Mesenchymal stem cell (in vitro differentiated cells and primary cell): ENCODE data around the gene KLF5.

ENCODE experiments used
- DNase-seq: peaks from one replicate; pipeline ENCODE4 v3.0.0-alpha.2; 2013
- H2AFZ ChIP-seq: one replicate; pipeline ENCODE4 v1.6.1; 2013; ENCODE audit warnings: low read depth, mild to moderate bottlenecking, control low read depth, inconsistent platforms, low read length, moderate library complexity
- H2AK5ac ChIP-seq: 2 replicates; pipeline ENCODE4 v1.6.1; 2013; ENCODE audit warnings: low read length, moderate library complexity, mild to moderate bottlenecking, inconsistent platforms; ENCODE audit not compliant: severe bottlenecking
- H2BK120ac ChIP-seq: one replicate; pipeline ENCODE4 v1.6.1; 2013; ENCODE audit warnings: low read depth, mild to moderate bottlenecking, inconsistent platforms, low read length, moderate library complexity
- H2BK12ac ChIP-seq, 2 experiments: one replicate each; pipeline ENCODE4 v1.6.1; 2013; ENCODE audit warnings: inconsistent platforms in 2 of 2, low read length in 2 of 2, mild to moderate bottlenecking in 2 of 2, moderate library complexity in 2 of 2, control low read depth in 1 of 2
- H2BK15ac ChIP-seq: one replicate; pipeline ENCODE4 v1.6.1; 2013; ENCODE audit warnings: mild to moderate bottlenecking, low read depth, inconsistent platforms; ENCODE audit not compliant: poor library complexity, severe bottlenecking
- H2BK5ac ChIP-seq: 2 replicates; pipeline ENCODE4 v1.6.1; 2013; ENCODE audit warnings: low read depth, mild to moderate bottlenecking, low read length, control low read depth, inconsistent platforms; ENCODE audit not compliant: poor library complexity, severe bottlenecking
- H3K14ac ChIP-seq, 2 experiments: one replicate each; pipeline ENCODE4 v1.6.1; 2013; ENCODE audit warnings: inconsistent platforms in 2 of 2, low read length in 2 of 2, control low read depth in 1 of 2, mild to moderate bottlenecking in 1 of 2, moderate library complexity in 1 of 2
- H3K18ac ChIP-seq, 2 experiments: one replicate each; pipeline ENCODE4 v1.6.1; 2013; ENCODE audit warnings: inconsistent platforms in 2 of 2, low read length in 2 of 2, control low read depth in 1 of 2, low read depth in 1 of 2, mild to moderate bottlenecking in 1 of 2
- H3K23ac ChIP-seq, 2 experiments: one replicate each; pipeline ENCODE4 v1.6.1; 2013; ENCODE audit warnings: inconsistent platforms in 2 of 2, low read length in 2 of 2, mild to moderate bottlenecking in 2 of 2, moderate library complexity in 2 of 2, control low read depth in 1 of 2
- H3K27ac ChIP-seq: 2 replicates; pipeline ENCODE4 v1.5.1; 2013; ENCODE audit warnings: mild to moderate bottlenecking, moderate library complexity, low read length, control low read depth, inconsistent platforms; ENCODE audit not compliant: poor library complexity, severe bottlenecking
- H3K27me3 ChIP-seq, 2 experiments: 2 replicates each; pipeline versions ENCODE4 v1.6.1 to v1.7.0; 2013; ENCODE audit warnings: low read length in 2 of 2, mild to moderate bottlenecking in 2 of 2, moderate library complexity in 2 of 2, control low read depth in 1 of 2, inconsistent platforms in 1 of 2; ENCODE audit not compliant: control insufficient read depth in 1 of 2, insufficient read depth in 1 of 2
- H3K36me3 ChIP-seq, 2 experiments: 2 replicates each; pipeline versions ENCODE4 v1.6.1 to v1.7.0; 2013; ENCODE audit warnings: low read length in 2 of 2, control low read depth in 1 of 2, inconsistent platforms in 1 of 2, low read depth in 1 of 2, mild to moderate bottlenecking in 1 of 2; ENCODE audit not compliant: insufficient read depth in 2 of 2, control insufficient read depth in 1 of 2
- H3K4ac ChIP-seq, 2 experiments: one replicate each; pipeline ENCODE4 v1.6.1; 2013; ENCODE audit warnings: inconsistent platforms in 2 of 2, low read length in 2 of 2, mild to moderate bottlenecking in 2 of 2, moderate library complexity in 2 of 2, control low read depth in 1 of 2, low read depth in 1 of 2
- H3K4me1 ChIP-seq: 2 replicates; pipeline ENCODE4 v1.6.1; 2013; ENCODE audit warnings: low read depth, low read length, control low read depth; ENCODE audit not compliant: control insufficient read depth, insufficient read depth
- H3K4me2 ChIP-seq: 2 replicates; pipeline ENCODE4 v1.6.1; 2013; ENCODE audit warnings: low read length, mild to moderate bottlenecking, inconsistent platforms; ENCODE audit not compliant: poor library complexity, severe bottlenecking
- H3K4me3 ChIP-seq, 2 experiments: 2 replicates each; pipeline versions ENCODE4 v1.5.1 to v1.7.0; 2013; ENCODE audit warnings: low read length in 2 of 2, mild to moderate bottlenecking in 2 of 2, control low read depth in 1 of 2, low read depth in 1 of 2; ENCODE audit not compliant: insufficient read depth in 1 of 2
- H3K79me1 ChIP-seq: replicated peaks from 2 replicates; pipeline ENCODE4 v1.6.1; 2013; ENCODE audit warnings: mild to moderate bottlenecking, control low read depth, low read length, inconsistent platforms; ENCODE audit not compliant: poor library complexity, severe bottlenecking
- H3K9ac ChIP-seq: 2 replicates; pipeline ENCODE4 v1.7.0; 2013; ENCODE audit warnings: mild to moderate bottlenecking, low read length, moderate library complexity
- H3K9me3 ChIP-seq: 2 replicates; pipeline ENCODE4 v1.7.0; 2013; ENCODE audit warnings: mild to moderate bottlenecking, low read length; ENCODE audit not compliant: control insufficient read depth
- H4K8ac ChIP-seq: one replicate; pipeline ENCODE4 v1.6.1; 2013; ENCODE audit warnings: inconsistent platforms, mild to moderate bottlenecking, low read length, moderate library complexity
- H4K91ac ChIP-seq: one replicate; pipeline ENCODE4 v1.6.1; 2013; ENCODE audit warnings: mild to moderate bottlenecking, low read length, inconsistent platforms
- WGBS: methylation state at CpG from one replicate; pipeline ENCODE4 v1.1.7; 2013; ENCODE audit warnings: mixed read lengths; 5-methylcytosine and 5-hydroxymethylcytosine counted together

KLF5 gene

DNA sequence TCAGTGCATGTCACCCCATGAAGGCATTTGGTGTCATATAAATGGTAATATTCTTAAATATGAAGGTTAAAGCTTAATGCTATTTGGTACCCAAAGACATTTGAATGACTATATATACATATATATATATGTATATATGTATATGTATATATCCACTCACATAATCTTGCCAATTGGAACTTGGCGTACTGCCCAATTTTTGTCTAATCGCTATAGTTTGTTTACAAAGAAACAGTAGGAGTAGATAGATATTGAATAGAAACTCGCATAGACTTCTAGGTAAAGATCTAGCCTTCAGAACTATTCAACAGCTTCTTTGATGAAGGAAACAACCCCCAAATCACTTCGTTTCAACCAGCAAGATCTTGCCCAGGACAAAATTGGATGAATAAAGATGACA, 24.1 kb downstream of the KLF5 start:
- H2AK5ac ChIP-seq: no peak overlapping the region
- no peak overlapping the region for H2BK12ac ChIP-seq
- no peaks in the 10 kb centered on the region for H3K27me3 ChIP-seq
- no peaks in the 10 kb centered on the region for H3K36me3 ChIP-seq
- no peak overlapping the region for H3K4me3 ChIP-seq
- H4K91ac ChIP-seq: no peak overlapping the region
- no peak overlapping the region for H3K18ac ChIP-seq
- H3K27ac ChIP-seq: no peak overlapping the region
- no peaks in the 10 kb centered on the region for H3K9me3 ChIP-seq
- no peak overlapping the region for H2BK5ac ChIP-seq
- no peak overlapping the region for H3K23ac ChIP-seq
- WGBS: 56% methylated on average over 2 of the region's 4 CpGs
- no peak overlapping the region for H2BK120ac ChIP-seq
- no peak overlapping the region for H2AFZ ChIP-seq
- no peak overlapping the region for H3K4ac ChIP-seq
- no peak overlapping the region for H3K9ac ChIP-seq
- H3K79me1 ChIP-seq: no peaks in the 10 kb centered on the region
- no peak overlapping the region for H2BK15ac ChIP-seq
- DNase-seq: no peak
- no peaks in the 10 kb centered on the region for H3K4me1 ChIP-seq
- H4K8ac ChIP-seq: no peak overlapping the region
- no peak overlapping the region for H3K14ac ChIP-seq
- H3K4me2 ChIP-seq: no peak overlapping the region

DNA sequence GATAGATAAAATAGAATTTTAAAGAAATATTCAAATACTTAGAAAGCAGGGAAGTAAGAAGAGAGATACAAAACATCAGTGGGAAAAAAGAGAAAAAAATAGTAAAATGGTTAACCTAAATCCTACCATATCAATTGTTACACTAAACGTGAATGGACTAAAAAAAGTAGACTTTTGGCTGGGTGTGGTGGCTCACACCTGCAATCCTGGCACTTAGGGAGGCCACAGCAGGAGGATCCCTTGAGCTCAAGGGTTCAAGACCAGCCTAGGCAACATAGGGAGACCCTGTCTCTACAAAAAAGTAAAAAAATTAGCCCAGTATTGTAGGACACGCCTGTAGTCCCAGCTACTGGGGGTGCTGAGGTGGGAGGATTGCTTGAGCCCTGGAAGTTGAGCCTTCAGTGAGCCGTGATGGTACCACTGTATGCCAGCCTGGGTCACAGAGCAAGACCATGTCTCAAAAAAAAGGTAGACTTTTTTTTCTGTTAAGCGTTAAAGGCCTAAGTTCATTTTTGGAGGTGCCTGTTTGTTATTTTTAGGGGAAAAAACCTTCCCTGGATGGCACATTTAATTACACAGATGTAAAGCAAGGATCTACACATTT, 29.6 kb downstream of the KLF5 start:
- H4K91ac ChIP-seq: no peak overlapping the region
- no peak overlapping the region for H3K27ac ChIP-seq
- no peaks in the 10 kb centered on the region for H3K4me1 ChIP-seq
- no peak overlapping the region for H2BK5ac ChIP-seq
- DNase-seq: no peak
- no peak overlapping the region for H3K23ac ChIP-seq
- no peaks in the 10 kb centered on the region for H3K27me3 ChIP-seq
- 88% methylated on average over 3 of the region's 4 CpGs for WGBS
- no peak overlapping the region for H3K4ac ChIP-seq
- H2BK120ac ChIP-seq: no peak overlapping the region
- peaks cover 13% of the 10 kb centered on the region for H3K9me3 ChIP-seq
- no peak overlapping the region for H3K18ac ChIP-seq
- no peak overlapping the region for H4K8ac ChIP-seq
- no peak overlapping the region for H2AFZ ChIP-seq
- no peak overlapping the region for H3K4me2 ChIP-seq
- no peak overlapping the region for H2BK15ac ChIP-seq
- no peak overlapping the region for H2BK12ac ChIP-seq
- no peak overlapping the region for H3K4me3 ChIP-seq
- no peak overlapping the region for H3K14ac ChIP-seq
- no peaks in the 10 kb centered on the region for H3K36me3 ChIP-seq
- H3K79me1 ChIP-seq: no peaks in the 10 kb centered on the region
- H2AK5ac ChIP-seq: no peak overlapping the region
- no peak overlapping the region for H3K9ac ChIP-seq

DNA sequence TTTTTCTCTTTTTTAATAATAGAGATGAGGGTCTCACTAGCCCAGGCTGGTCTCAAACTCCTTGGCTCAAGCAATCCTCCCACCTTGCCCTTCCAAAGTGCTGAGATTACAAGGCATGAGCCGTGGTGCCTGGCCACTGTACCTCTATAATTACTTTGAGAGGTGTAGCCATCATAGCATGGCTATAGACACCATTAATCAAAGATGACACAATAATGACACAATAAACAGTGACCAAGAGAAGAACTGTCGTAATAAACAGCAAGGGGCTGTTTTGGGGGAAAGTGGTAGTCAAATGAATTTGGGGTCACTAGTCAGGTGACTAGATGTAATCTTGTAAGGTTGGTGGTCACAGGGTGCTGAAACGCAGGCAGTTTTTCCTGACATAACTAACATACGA, 30.4 kb downstream of the KLF5 start:
- no peak overlapping the region for H2BK12ac ChIP-seq
- H2BK15ac ChIP-seq: peak overlapping the region; percentile 49
- H2AK5ac ChIP-seq: no peak overlapping the region
- no peak overlapping the region for H2BK120ac ChIP-seq
- H4K91ac ChIP-seq: no peak overlapping the region
- no peak overlapping the region for H2AFZ ChIP-seq
- no peaks in the 10 kb centered on the region for H3K36me3 ChIP-seq
- no peaks in the 10 kb centered on the region for H3K4me1 ChIP-seq
- H3K9me3 ChIP-seq: peaks cover 13% of the 10 kb centered on the region
- WGBS: 90% methylated on average over 3 of the region's 4 CpGs
- no peaks in the 10 kb centered on the region for H3K79me1 ChIP-seq
- no peak overlapping the region for H3K27ac ChIP-seq
- no peak overlapping the region for H3K4me2 ChIP-seq
- H2BK5ac ChIP-seq: no peak overlapping the region
- no peak overlapping the region for H3K9ac ChIP-seq
- H3K23ac ChIP-seq: no peak overlapping the region
- no peak overlapping the region for H3K14ac ChIP-seq
- H3K18ac ChIP-seq: no peak overlapping the region
- DNase-seq: no peak
- H3K27me3 ChIP-seq: no peaks in the 10 kb centered on the region
- H4K8ac ChIP-seq: no peak overlapping the region
- H3K4me3 ChIP-seq: no peak overlapping the region
- no peak overlapping the region for H3K4ac ChIP-seq

DNA sequence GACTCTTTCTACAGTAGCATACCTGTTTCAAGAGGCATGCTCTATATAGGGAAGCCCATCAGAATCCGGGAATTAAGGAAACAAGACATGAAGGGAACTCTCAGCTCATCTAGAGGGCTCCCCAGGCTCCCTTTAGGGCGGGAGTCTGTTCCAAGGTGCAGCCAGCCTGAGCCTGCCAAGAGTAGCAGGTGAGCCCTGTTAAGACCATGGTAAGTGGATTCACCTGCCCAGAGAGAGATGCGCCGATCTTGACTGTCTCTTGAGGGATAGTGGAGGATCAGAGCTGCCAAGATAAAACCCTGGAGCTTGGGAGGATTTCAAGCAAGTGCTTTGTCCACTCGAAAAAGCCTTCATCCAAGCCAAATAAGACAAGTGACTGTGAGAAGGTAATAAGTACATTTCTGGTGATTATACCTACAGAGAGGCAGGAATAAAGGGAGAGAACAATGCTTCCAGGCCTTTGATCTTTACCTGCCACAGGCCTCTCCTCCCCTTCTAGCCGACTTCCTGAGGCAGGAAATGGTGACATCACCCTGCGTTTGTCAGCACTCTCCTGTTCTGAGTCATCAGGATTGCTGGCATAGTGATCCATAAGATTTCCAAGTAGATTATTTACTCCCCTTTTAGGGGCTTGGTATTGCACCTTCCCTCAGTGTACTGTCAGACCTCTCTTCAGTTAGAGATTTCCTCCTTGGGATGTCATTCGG, 31.5 kb downstream of the KLF5 start:
- H2AK5ac ChIP-seq: peak overlapping the region; percentile 28

More for the DNA sequence above, 31.5 kb downstream of the KLF5 start:
- Histone ChIP-seq H3K23ac (no peak overlapping the region), H3K27me3 (no peaks in the 10 kb centered on the region), H3K9ac (no peak overlapping the region), H4K8ac (peak overlapping the region; percentile 8), H3K79me1 (no peaks in the 10 kb centered on the region), H3K4me3 (no peak overlapping the region), H3K27ac (peak overlapping the region; percentile 63), H2BK5ac (peak overlapping the region; percentile 48), H3K4me1 (no peaks in the 10 kb centered on the region), H2AFZ (no peak overlapping the region), H3K36me3 (no peaks in the 10 kb centered on the region), H2BK15ac (no peak overlapping the region), H2BK120ac (peak overlapping the region; percentile 9), H3K4ac (no peak overlapping the region), H2BK12ac (peak overlapping the region; percentile 8 to 20), H4K91ac (peak overlapping the region; percentile 44), H3K9me3 (peaks cover 13% of the 10 kb centered on the region), H3K14ac (no peak overlapping the region), H3K4me2 (no peak overlapping the region), H3K18ac (peak overlapping the region; percentile 14 to 61)
- DNase-seq: peak; percentile 83
- WGBS: 63% methylated on average over 6 of the region's 8 CpGs
